Body of pancreas (tissue), 4 donors: ENCODE measurements around the gene ARMH1. TPM values are rescaled to one million over a fixed set of nuclear protein-coding genes. Genes with fewer than 3 reads are reported as not detected.

ENCODE experiments used
- ATAC-seq: fragments of 150-250 bp; one replicate; pipeline ENCODE4 v1.9.1; 2016
- DNase-seq, 4 donors: peaks; one replicate each; pipeline ENCODE4 v3.0.0-alpha.2; 2019
- H3K27ac ChIP-seq, 4 donors: fragments of 200-600 bp; sonication (generic); 1 replicate in 3 of 4; 2 replicates in 1 of 4; pipeline versions ENCODE4 v1.5.1 to v1.6.1; 2016 to 2019; ENCODE audit warnings: mild to moderate bottlenecking in 1 of 4, mixed read lengths in 1 of 4, moderate library complexity in 1 of 4
- H3K27me3 ChIP-seq, 2 donors: fragments of 200-600 bp; sonication (generic); one replicate each; pipeline ENCODE4 v1.6.0; 2016; ENCODE audit warnings: mild to moderate bottlenecking in 1 of 2
- H3K36me3 ChIP-seq, 2 donors: fragments of 200-600 bp; sonication (generic); replicated peaks in 1 of 2; 2 replicates each; pipeline ENCODE4 v1.5.1; 2016; ENCODE audit warnings: low read depth in 2 of 2; ENCODE audit not compliant: insufficient read depth in 1 of 2
- H3K4me1 ChIP-seq: fragments of 200-600 bp; sonication (generic); one replicate; pipeline ENCODE4 v1.6.0; 2016
- H3K4me3 ChIP-seq, 2 donors: fragments of 200-600 bp; sonication (generic); 1 replicate in 1 of 2; 2 replicates in 1 of 2; pipeline ENCODE4 v1.5.1; 2016 to 2019
- H3K9me3 ChIP-seq, 3 donors: fragments of 200-600 bp; sonication (generic); 1 replicate in 2 of 3; 2 replicates in 1 of 3; pipeline ENCODE4 v1.5.1; 2016
- CTCF ChIP-seq, 7 experiments: fragments of 450-650 bp in 4 of 7; fragments of 200-600 bp in 3 of 7; sonication (generic) in 3 of 7; IDR thresholded peaks; one replicate each; pipeline ENCODE4 v1.5.1; 2016 to 2019; ENCODE audit warnings: antibody characterized with exemption in 7 of 7
- POLR2A ChIP-seq, 3 donors: fragments of 450-650 bp; IDR thresholded peaks; one replicate each; pipeline ENCODE4 v1.6.1; 2016; ENCODE audit warnings: antibody characterized with exemption in 3 of 3, mild to moderate bottlenecking in 2 of 3
- WGBS, 2 donors: methylation state at CpG; one replicate each; pipeline ENCODE4 v1.1.5; 2017; 5-methylcytosine and 5-hydroxymethylcytosine counted together
- intact Hi-C: fragments of 100-400 bp; cut with DNase I; formaldehyde crosslinking; loops from one replicate; pipeline ENCODE4 v1.15.1; 2023
- total RNA-seq, 2 donors: library from RNA; depleted of rRNA; stranded (reverse); fragments of >200 nt; gene quantifications; one replicate each; pipeline ENCODE4 v1.1.0, GENCODE V29; 2016

The ARMH1 gene
- total RNA-seq, 2 donors from 2014 or later: 1.0 TPM; not detected in 1

DNA sequence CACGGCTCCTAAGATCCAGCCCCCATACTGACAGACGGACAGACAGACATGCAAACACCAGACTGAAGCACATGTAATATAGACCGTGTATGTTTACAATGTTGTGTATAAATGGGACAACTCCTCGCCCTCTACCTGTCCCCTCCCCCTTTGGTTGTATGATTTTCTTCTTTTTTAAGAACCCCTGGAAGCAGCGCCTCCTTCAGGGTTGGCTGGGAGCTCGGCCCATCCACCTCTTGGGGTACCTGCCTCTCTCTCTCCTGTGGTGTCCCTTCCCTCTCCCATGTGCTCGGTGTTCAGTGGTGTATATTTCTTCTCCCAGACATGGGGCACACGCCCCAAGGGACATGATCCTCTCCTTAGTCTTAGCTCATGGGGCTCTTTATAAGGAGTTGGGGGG lies 23.4 kb upstream of the ARMH1 start:
- Histone ChIP-seq H3K27ac (no peak overlapping the region), H3K36me3 (peaks cover 6 to 23% of the 10 kb centered on the region in 2 donors), H3K9me3 (no peaks in the 10 kb centered on the region), H3K4me1 (no peaks in the 10 kb centered on the region), H3K4me3 (no peak overlapping the region), H3K27me3 (no peaks in the 10 kb centered on the region)
- WGBS, 2 donors: 79 to 81% methylated on average over 8 of the region's 8 CpGs
- no peak for TF ChIP-seq POLR2A (IDR thresholded peaks at IDR 0.05)
- TF ChIP-seq CTCF (IDR thresholded peaks at IDR 0.05): no peak
- ATAC-seq: no peak
- intact Hi-C loops: no loop called here
- no peak for DNase-seq

- Histone ChIP-seq H3K36me3 (peaks cover 6 to 20% of the 10 kb centered on the region in 2 donors), H3K9me3 (no peaks in the 10 kb centered on the region), H3K4me3 (no peak overlapping the region), H3K27ac (no peak overlapping the region), H3K4me1 (no peaks in the 10 kb centered on the region), H3K27me3 (no peaks in the 10 kb centered on the region)
- TF ChIP-seq CTCF (IDR thresholded peaks at IDR 0.05): peak; percentile 87 to 93 (median 91)
- TF ChIP-seq POLR2A (IDR thresholded peaks at IDR 0.05): no peak
- ATAC-seq: peak; percentile 91
- WGBS, 2 donors: 39 to 44% methylated on average over 6 to 7 of the region's 7 CpGs
- intact Hi-C loops: no loop called here
- peak; percentile 78 to 89 (median 81) for DNase-seq
Observed at GRCh38 chr1:44652445-44653106, 21.9 kb upstream of the ARMH1 start.

DNA sequence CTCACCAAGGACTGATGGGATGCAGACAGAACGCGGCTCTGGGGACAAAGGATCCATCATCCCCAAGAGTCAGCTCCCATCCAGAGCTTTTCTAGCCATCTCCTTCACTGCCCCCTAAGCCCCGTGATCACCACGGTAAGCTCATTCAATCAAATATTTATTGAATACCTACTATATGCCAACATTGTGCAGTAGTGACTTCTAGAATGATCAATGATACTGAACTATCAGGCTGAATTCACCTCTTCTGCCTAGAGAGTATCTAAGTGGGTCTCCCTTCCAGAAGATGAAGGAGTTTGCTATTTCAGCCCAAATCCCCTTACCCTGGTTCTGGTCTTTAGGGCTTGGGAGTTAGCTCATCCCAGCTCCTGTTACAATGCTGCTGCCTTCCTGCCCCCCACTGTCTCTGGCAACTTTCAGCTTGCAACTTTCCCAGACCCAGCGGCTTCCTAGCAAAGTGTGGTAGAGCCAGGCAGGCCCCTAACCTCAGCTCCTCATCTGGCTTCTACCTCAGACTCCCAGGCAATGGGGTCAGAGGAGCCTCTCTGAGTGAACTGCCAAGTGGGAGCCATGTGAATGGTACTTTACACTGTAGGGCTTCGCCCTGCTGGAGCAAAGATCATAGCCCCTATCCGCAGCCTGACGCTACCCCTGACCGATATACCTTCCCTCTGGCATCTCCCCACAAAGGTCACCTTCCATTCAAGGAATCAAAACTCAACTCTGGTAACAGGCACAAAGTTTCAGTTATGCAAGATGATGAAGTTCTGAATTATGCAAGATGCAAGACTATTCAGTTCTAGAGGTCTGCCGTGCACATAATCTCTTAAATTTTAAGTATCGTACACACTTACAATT lies 21.2 kb upstream of the ARMH1 start:
- TF ChIP-seq CTCF (IDR thresholded peaks at IDR 0.05) (peak in 1 of 7 experiments; percentile 2), POLR2A (IDR thresholded peaks at IDR 0.05) (no peak)
- no peak overlapping the region for H3K27ac ChIP-seq
- whole genome bisulfite sequencing, 2 donors: 61 to 65% methylated on average over 7 to 11 of the region's 11 CpGs
- intact Hi-C loops: no loop called here
- H3K9me3 ChIP-seq: no peaks in the 10 kb centered on the region
- no peak for DNase-seq
- no peak for ATAC-seq
- H3K36me3 ChIP-seq: peaks cover 6 to 17% of the 10 kb centered on the region in 2 donors
- H3K27me3 ChIP-seq: no peaks in the 10 kb centered on the region
- H3K4me3 ChIP-seq: no peak overlapping the region
- no peaks in the 10 kb centered on the region for H3K4me1 ChIP-seq

DNA sequence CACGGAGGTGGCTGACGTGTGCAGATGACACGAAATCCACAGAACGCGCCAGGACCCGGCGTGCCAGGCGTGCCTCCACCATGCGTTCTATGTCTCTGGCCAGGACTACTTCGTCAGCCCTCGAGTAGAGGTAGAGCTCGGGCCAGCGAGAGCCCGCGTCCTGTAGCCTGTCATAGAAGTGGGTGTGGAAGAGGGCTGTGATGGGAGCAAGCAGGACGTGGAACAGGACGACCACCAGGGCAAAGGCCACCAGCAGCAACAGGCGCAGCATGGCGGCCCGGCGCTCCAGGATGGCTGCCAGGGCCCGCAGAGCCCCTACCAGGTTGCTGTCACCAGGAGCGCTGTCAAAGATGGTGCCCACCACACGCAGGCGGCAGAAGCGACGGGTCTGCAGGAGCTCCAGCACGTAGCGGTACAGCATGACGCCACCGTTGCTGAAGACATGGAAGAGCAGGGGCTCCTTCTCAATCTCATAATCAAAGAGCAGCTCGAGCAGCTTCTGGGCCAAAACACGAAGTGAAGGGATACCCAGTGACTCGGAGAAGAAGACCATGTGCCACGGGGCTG lies 19.8 kb upstream of the ARMH1 start:
- WGBS, 2 donors: 85 to 91% methylated on average over 32 to 33 of the region's 35 CpGs
- H3K27me3 ChIP-seq: no peaks in the 10 kb centered on the region
- ATAC-seq (no peak), DNase-seq (no peak)
- intact Hi-C loops: no loop called here
- H3K4me1 ChIP-seq: peaks cover 3% of the 10 kb centered on the region
- H3K4me3 ChIP-seq: no peak overlapping the region
- no peaks in the 10 kb centered on the region for H3K9me3 ChIP-seq
- TF ChIP-seq POLR2A (IDR thresholded peaks at IDR 0.05) (no peak), CTCF (IDR thresholded peaks at IDR 0.05) (no peak)
- H3K27ac ChIP-seq: no peak overlapping the region
- H3K36me3 ChIP-seq: peaks cover 6 to 9% of the 10 kb centered on the region in 2 donors
